22Rv1 (cell line): ENCODE data around the gene ANKRD42.

Source experiments
- ZFX ChIP-seq: fragments of 450-650 bp; IDR thresholded peaks from 2 replicates; pipeline ENCODE4 v1.6.1; 2017; ENCODE audit warnings: antibody characterized with exemption, borderline replicate concordance
- TF ChIP-seq, protein P1 (sequence below): fragments of 450-650 bp; IDR thresholded peaks from 2 replicates; pipeline ENCODE4 v1.5.1; 2017; ENCODE audit warnings: mild to moderate bottlenecking

DNA sequence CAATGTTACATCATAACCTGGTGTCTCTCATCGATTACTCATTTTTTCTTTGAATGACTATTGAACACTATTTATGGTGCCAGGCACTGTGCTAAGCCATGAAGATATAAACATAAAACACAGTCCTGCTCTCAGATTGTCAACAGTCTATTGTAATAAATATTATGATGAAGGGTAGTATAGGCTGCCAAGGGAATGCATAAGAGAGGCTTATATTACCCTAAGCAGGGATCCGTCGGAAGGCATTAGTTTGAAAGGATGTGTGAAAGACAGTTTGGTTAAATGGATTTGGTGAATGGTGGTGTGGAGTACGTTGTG is 99.9 kb downstream of the ANKRD42 start:
- TF ChIP-seq, protein P1, sequence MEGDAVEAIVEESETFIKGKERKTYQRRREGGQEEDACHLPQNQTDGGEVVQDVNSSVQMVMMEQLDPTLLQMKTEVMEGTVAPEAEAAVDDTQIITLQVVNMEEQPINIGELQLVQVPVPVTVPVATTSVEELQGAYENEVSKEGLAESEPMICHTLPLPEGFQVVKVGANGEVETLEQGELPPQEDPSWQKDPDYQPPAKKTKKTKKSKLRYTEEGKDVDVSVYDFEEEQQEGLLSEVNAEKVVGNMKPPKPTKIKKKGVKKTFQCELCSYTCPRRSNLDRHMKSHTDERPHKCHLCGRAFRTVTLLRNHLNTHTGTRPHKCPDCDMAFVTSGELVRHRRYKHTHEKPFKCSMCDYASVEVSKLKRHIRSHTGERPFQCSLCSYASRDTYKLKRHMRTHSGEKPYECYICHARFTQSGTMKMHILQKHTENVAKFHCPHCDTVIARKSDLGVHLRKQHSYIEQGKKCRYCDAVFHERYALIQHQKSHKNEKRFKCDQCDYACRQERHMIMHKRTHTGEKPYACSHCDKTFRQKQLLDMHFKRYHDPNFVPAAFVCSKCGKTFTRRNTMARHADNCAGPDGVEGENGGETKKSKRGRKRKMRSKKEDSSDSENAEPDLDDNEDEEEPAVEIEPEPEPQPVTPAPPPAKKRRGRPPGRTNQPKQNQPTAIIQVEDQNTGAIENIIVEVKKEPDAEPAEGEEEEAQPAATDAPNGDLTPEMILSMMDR: no peak
- TF ChIP-seq ZFX: no peak
